Prostate gland (tissue), 2 donors: Measurements from ENCODE around the gene PTPRG.

Source experiments
- POLR2A ChIP-seq: fragments of 450-650 bp; IDR thresholded peaks from one replicate; pipeline ENCODE4 v1.6.1; 2016; ENCODE audit warnings: antibody characterized with exemption, mild to moderate bottlenecking
- POLR2AphosphoS5 ChIP-seq: sonication (generic); formaldehyde crosslinking; IDR thresholded peaks from one replicate; pipeline ENCODE4 v1.6.1; 2017; ENCODE audit warnings: antibody characterized with exemption
- TF ChIP-seq, protein P1 (sequence below), 4 experiments: fragments of 200-600 bp in 2 of 4; fragments of 450-650 bp in 2 of 4; sonication (generic) in 2 of 4; IDR thresholded peaks; 1 replicate in 3 of 4; 2 replicates in 1 of 4; pipeline ENCODE4 v1.5.1; 2016 to 2019; ENCODE audit warnings: antibody characterized with exemption in 4 of 4, mild to moderate bottlenecking in 2 of 4, moderate library complexity in 2 of 4

DNA sequence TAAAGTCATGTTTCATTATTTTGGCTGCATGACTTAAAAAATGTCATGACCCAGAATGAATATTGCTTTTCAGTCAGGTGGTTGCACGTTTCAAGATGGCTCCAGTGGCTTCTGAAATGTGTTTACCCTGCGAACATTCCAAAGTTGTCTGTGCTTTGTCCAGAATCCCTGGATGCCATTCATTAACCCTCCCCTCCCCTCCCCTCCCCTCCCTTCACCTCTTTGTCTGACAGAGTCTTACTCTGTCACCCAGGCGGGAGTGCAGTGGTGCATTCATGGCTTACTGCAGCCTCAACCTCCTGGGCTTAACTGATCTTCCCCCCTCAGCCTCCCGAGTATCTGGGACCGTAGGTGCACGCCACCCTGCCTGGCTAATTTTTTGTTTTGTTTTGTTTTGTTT, 308.0 kb downstream of the PTPRG start:
- TF ChIP-seq, protein P1, sequence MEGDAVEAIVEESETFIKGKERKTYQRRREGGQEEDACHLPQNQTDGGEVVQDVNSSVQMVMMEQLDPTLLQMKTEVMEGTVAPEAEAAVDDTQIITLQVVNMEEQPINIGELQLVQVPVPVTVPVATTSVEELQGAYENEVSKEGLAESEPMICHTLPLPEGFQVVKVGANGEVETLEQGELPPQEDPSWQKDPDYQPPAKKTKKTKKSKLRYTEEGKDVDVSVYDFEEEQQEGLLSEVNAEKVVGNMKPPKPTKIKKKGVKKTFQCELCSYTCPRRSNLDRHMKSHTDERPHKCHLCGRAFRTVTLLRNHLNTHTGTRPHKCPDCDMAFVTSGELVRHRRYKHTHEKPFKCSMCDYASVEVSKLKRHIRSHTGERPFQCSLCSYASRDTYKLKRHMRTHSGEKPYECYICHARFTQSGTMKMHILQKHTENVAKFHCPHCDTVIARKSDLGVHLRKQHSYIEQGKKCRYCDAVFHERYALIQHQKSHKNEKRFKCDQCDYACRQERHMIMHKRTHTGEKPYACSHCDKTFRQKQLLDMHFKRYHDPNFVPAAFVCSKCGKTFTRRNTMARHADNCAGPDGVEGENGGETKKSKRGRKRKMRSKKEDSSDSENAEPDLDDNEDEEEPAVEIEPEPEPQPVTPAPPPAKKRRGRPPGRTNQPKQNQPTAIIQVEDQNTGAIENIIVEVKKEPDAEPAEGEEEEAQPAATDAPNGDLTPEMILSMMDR (IDR thresholded peaks at IDR 0.05): no peak
- TF ChIP-seq POLR2A: no peak
- no peak for TF ChIP-seq POLR2AphosphoS5
